Measurements from ENCODE around the gene GNAZ. TPM values are rescaled to one million over a fixed set of nuclear protein-coding genes. Genes with fewer than 3 reads are reported as not detected.

The GNAZ gene
- total RNA-seq, 1 donor: 10.0 TPM

- Histone ChIP-seq H3K4me1 (ENCODE audit: insufficient read depth, low read length) (peaks cover 6% of the 10 kb centered on the region), H3K4me3 (ENCODE audit: low read length) (no peak overlapping the region), H3K9me3 (ENCODE audit: low read depth, low read length) (no peaks in the 10 kb centered on the region), H3K27me3 (ENCODE audit: insufficient read depth, low read length) (no peaks in the 10 kb centered on the region)
Measured at GRCh38 chr22:23088199-23088604, 17.9 kb downstream of the GNAZ start.

- Histone ChIP-seq H3K4me3 (ENCODE audit: low read length) (no peak overlapping the region), H3K4me1 (ENCODE audit: insufficient read depth, low read length) (peaks cover 6% of the 10 kb centered on the region), H3K9me3 (ENCODE audit: low read depth, low read length) (no peaks in the 10 kb centered on the region), H3K27me3 (ENCODE audit: insufficient read depth, low read length) (no peaks in the 10 kb centered on the region)
Measured at GRCh38 chr22:23089010-23089409, 18.7 kb downstream of the GNAZ start.

- H3K27me3 ChIP-seq (ENCODE audit: insufficient read depth, low read length): no peaks in the 10 kb centered on the region
- no peaks in the 10 kb centered on the region for H3K9me3 ChIP-seq (ENCODE audit: low read depth, low read length)
- peaks cover 6% of the 10 kb centered on the region for H3K4me1 ChIP-seq (ENCODE audit: insufficient read depth, low read length)
- no peak overlapping the region for H3K4me3 ChIP-seq (ENCODE audit: low read length)
Measured at GRCh38 chr22:23089633-23090456, 19.5 kb downstream of the GNAZ start.

- Histone ChIP-seq H3K27me3 (ENCODE audit: insufficient read depth, low read length) (no peaks in the 10 kb centered on the region), H3K4me1 (ENCODE audit: insufficient read depth, low read length) (peaks cover 6% of the 10 kb centered on the region), H3K4me3 (ENCODE audit: low read length) (no peak overlapping the region), H3K9me3 (ENCODE audit: low read depth, low read length) (no peaks in the 10 kb centered on the region)
Measured at GRCh38 chr22:23090457-23090835, 20.1 kb downstream of the GNAZ start.

- no peaks in the 10 kb centered on the region for H3K27me3 ChIP-seq (ENCODE audit: insufficient read depth, low read length)
- no peaks in the 10 kb centered on the region for H3K9me3 ChIP-seq (ENCODE audit: low read depth, low read length)
- peaks cover 1% of the 10 kb centered on the region for H3K4me1 ChIP-seq (ENCODE audit: insufficient read depth, low read length)
- H3K4me3 ChIP-seq (ENCODE audit: low read length): no peak overlapping the region
Measured at GRCh38 chr22:23091760-23092159, 21.4 kb downstream of the GNAZ start.

GRCh38 chr22:23092217-23092955, 22.1 kb downstream of the GNAZ start:
- H3K9me3 ChIP-seq (ENCODE audit: low read depth, low read length): no peaks in the 10 kb centered on the region
- H3K4me3 ChIP-seq (ENCODE audit: low read length): no peak overlapping the region
- H3K4me1 ChIP-seq (ENCODE audit: insufficient read depth, low read length): no peaks in the 10 kb centered on the region
- no peaks in the 10 kb centered on the region for H3K27me3 ChIP-seq (ENCODE audit: insufficient read depth, low read length)

GRCh38 chr22:23093051-23093788, 22.9 kb downstream of the GNAZ start:
- no peaks in the 10 kb centered on the region for H3K4me1 ChIP-seq (ENCODE audit: insufficient read depth, low read length)
- H3K4me3 ChIP-seq (ENCODE audit: low read length): no peak overlapping the region
- H3K9me3 ChIP-seq (ENCODE audit: low read depth, low read length): no peaks in the 10 kb centered on the region
- H3K27me3 ChIP-seq (ENCODE audit: insufficient read depth, low read length): no peaks in the 10 kb centered on the region

- H3K9me3 ChIP-seq (ENCODE audit: low read depth, low read length): no peaks in the 10 kb centered on the region
- H3K27me3 ChIP-seq (ENCODE audit: insufficient read depth, low read length): no peaks in the 10 kb centered on the region
- H3K4me3 ChIP-seq (ENCODE audit: low read length): no peak overlapping the region
- no peaks in the 10 kb centered on the region for H3K4me1 ChIP-seq (ENCODE audit: insufficient read depth, low read length)
Measured at GRCh38 chr22:23094260-23094659, 23.9 kb downstream of the GNAZ start.

GRCh38 chr22:23094695-23095681, 24.7 kb downstream of the GNAZ start:
- Histone ChIP-seq H3K27me3 (ENCODE audit: insufficient read depth, low read length) (no peaks in the 10 kb centered on the region), H3K4me3 (ENCODE audit: low read length) (no peak overlapping the region), H3K9me3 (ENCODE audit: low read depth, low read length) (no peaks in the 10 kb centered on the region), H3K4me1 (ENCODE audit: insufficient read depth, low read length) (no peaks in the 10 kb centered on the region)

GRCh38 chr22:23095733-23096342, 25.5 kb downstream of the GNAZ start:
- H3K4me1 ChIP-seq (ENCODE audit: insufficient read depth, low read length): no peaks in the 10 kb centered on the region

GRCh38 chr22:23097412-23098229, 27.3 kb downstream of the GNAZ start:
- Histone ChIP-seq H3K9me3 (ENCODE audit: low read depth, low read length) (no peaks in the 10 kb centered on the region), H3K4me3 (ENCODE audit: low read length) (no peak overlapping the region), H3K27me3 (ENCODE audit: insufficient read depth, low read length) (no peaks in the 10 kb centered on the region), H3K4me1 (ENCODE audit: insufficient read depth, low read length) (no peaks in the 10 kb centered on the region)

More at GRCh38 chr22:23095733-23096342, 25.5 kb downstream of the GNAZ start:
- H3K9me3 ChIP-seq (ENCODE audit: low read depth, low read length): no peaks in the 10 kb centered on the region
- no peaks in the 10 kb centered on the region for H3K27me3 ChIP-seq (ENCODE audit: insufficient read depth, low read length)
- no peak overlapping the region for H3K4me3 ChIP-seq (ENCODE audit: low read length)

- Histone ChIP-seq H3K9me3 (ENCODE audit: low read depth, low read length) (no peaks in the 10 kb centered on the region), H3K4me1 (ENCODE audit: insufficient read depth, low read length) (no peaks in the 10 kb centered on the region), H3K27me3 (ENCODE audit: insufficient read depth, low read length) (no peaks in the 10 kb centered on the region), H3K4me3 (ENCODE audit: low read length) (no peak overlapping the region)
Measured at GRCh38 chr22:23098230-23098705, 27.9 kb downstream of the GNAZ start.
